CD14-positive monocyte (primary cell): ENCODE measurements around the gene EEF1AKMT2. TPM values are rescaled to one million over a fixed set of nuclear protein-coding genes. Genes with fewer than 3 reads are reported as not detected.

Experiments
- DNase-seq, 3 donors: peaks; one replicate each; pipeline ENCODE4 v3.0.0-alpha.2; 2011 to 2022
- H2AFZ ChIP-seq: 2 replicates; pipeline ENCODE4 v1.6.0; 2012; ENCODE audit warnings: mild to moderate bottlenecking, low read depth, low read length, inconsistent platforms; ENCODE audit not compliant: insufficient read depth, poor library complexity, severe bottlenecking
- H3K27ac ChIP-seq, 2 donors: 1 replicate in 1 of 2; 2 replicates in 1 of 2; pipeline ENCODE4 v1.5.1; 2012 to 2013; ENCODE audit warnings: low read length in 2 of 2, control low read depth in 1 of 2, inconsistent platforms in 1 of 2, low read depth in 1 of 2, mild to moderate bottlenecking in 1 of 2
- H3K27me3 ChIP-seq, 2 donors: one replicate each; pipeline versions ENCODE4 v1.6.0 to v1.6.1; 2011 to 2013; ENCODE audit warnings: low read length in 2 of 2; ENCODE audit not compliant: control insufficient read depth in 2 of 2, insufficient read depth in 2 of 2
- H3K36me3 ChIP-seq, 2 donors: replicated peaks in 1 of 2; 1 replicate in 1 of 2; 2 replicates in 1 of 2; pipeline versions ENCODE4 v1.5.1 to v1.6.1; 2012 to 2013; ENCODE audit warnings: low read length in 2 of 2, control low read depth in 1 of 2, inconsistent platforms in 1 of 2, mild to moderate bottlenecking in 1 of 2; ENCODE audit not compliant: insufficient read depth in 2 of 2, control insufficient read depth in 1 of 2
- H3K4me1 ChIP-seq, 2 donors: 1 replicate in 1 of 2; 2 replicates in 1 of 2; pipeline versions ENCODE4 v1.5.1 to v1.6.1; 2012 to 2013; ENCODE audit warnings: low read length in 2 of 2, control low read depth in 1 of 2, inconsistent platforms in 1 of 2, mild to moderate bottlenecking in 1 of 2, moderate library complexity in 1 of 2; ENCODE audit not compliant: insufficient read depth in 2 of 2, control insufficient read depth in 1 of 2
- H3K4me2 ChIP-seq: replicated peaks from 2 replicates; pipeline ENCODE3; 2012; ENCODE audit warnings: low read length, moderate library complexity, mild to moderate bottlenecking; ENCODE audit not compliant: poor library complexity, severe bottlenecking; ENCODE audit errors: extremely low read depth
- H3K4me3 ChIP-seq, 3 experiments: fragments of 200-600 bp in 1 of 3; sonication (generic) in 1 of 3; replicated peaks in 1 of 3; 1 replicate in 2 of 3; 2 replicates in 1 of 3; pipeline ENCODE4 v1.5.1; 2011 to 2013; ENCODE audit warnings: low read length in 3 of 3, mild to moderate bottlenecking in 3 of 3, control low read depth in 2 of 3, low read depth in 2 of 3, inconsistent platforms in 1 of 3, moderate library complexity in 1 of 3
- H3K79me2 ChIP-seq: 2 replicates; pipeline ENCODE4 v1.6.0; 2012; ENCODE audit warnings: mild to moderate bottlenecking, control low read depth, inconsistent platforms, low read length, moderate library complexity; ENCODE audit not compliant: insufficient read depth
- H3K9ac ChIP-seq: 2 replicates; pipeline ENCODE4 v1.6.0; 2017; ENCODE audit warnings: low read length, mild to moderate bottlenecking; ENCODE audit not compliant: insufficient read depth, poor library complexity, severe bottlenecking
- H3K9me3 ChIP-seq, 2 donors: replicated peaks in 1 of 2; 1 replicate in 1 of 2; 2 replicates in 1 of 2; pipeline versions ENCODE4 v1.5.1 to v1.6.1; 2012 to 2013; ENCODE audit warnings: low read length in 2 of 2, control low read depth in 1 of 2; ENCODE audit not compliant: control insufficient read depth in 1 of 2, insufficient read depth in 1 of 2
- H4K20me1 ChIP-seq: 2 replicates; pipeline ENCODE4 v1.6.0; 2012; ENCODE audit warnings: mild to moderate bottlenecking, low read length, control low read depth, moderate library complexity; ENCODE audit not compliant: insufficient read depth
- H3K27ac Mint-ChIP-seq, 7 donors: one replicate each; pipeline ENCODE4 v1.8.0; 2020; ENCODE audit warnings: mild to moderate bottlenecking in 7 of 7, mixed read lengths in 7 of 7, moderate library complexity in 6 of 7, inconsistent platforms in 2 of 7
- H3K27me3 Mint-ChIP-seq, 3 donors: one replicate each; pipeline ENCODE4 v1.8.0; 2021 to 2022; ENCODE audit warnings: low read depth in 3 of 3, mild to moderate bottlenecking in 3 of 3, mixed read lengths in 3 of 3, moderate library complexity in 3 of 3, inconsistent platforms in 1 of 3
- H3K36me3 Mint-ChIP-seq, 2 donors: one replicate each; pipeline ENCODE4 v1.8.0; 2020; ENCODE audit warnings: mixed read lengths in 2 of 2, inconsistent platforms in 1 of 2, mild to moderate bottlenecking in 1 of 2
- H3K4me1 Mint-ChIP-seq: one replicate; pipeline ENCODE4 v1.8.0; 2020; ENCODE audit warnings: mild to moderate bottlenecking, mixed read lengths
- H3K4me3 Mint-ChIP-seq, 2 donors: one replicate each; pipeline ENCODE4 v1.8.0; 2020; ENCODE audit warnings: mild to moderate bottlenecking in 2 of 2, mixed read lengths in 2 of 2, moderate library complexity in 1 of 2
- H3K9me3 Mint-ChIP-seq, 7 donors: one replicate each; pipeline ENCODE4 v1.8.0; 2020 to 2022; ENCODE audit warnings: mixed read lengths in 7 of 7, mild to moderate bottlenecking in 6 of 7, moderate library complexity in 6 of 7, inconsistent platforms in 2 of 7
- WGBS: methylation state at CpG from one replicate; pipeline ENCODE4 v1.1.5; 2013; ENCODE audit warnings: missing lambda C conversion rate; ENCODE audit not compliant: insufficient coverage; 5-methylcytosine and 5-hydroxymethylcytosine counted together
- intact Hi-C, 2 donors: fragments of 100-400 bp; cut with micrococcal nuclease; formaldehyde crosslinking; loops; one replicate each; pipeline versions ENCODE4 v1.15.0 to v1.15.1; 2023
- polyA plus RNA-seq, 3 donors: library from polyadenylated mRNA; depleted of rRNA in 1 of 3; unstranded in 2 of 3; stranded (reverse) in 1 of 3; fragments of 300-500 nt in 2 of 3; fragments of >200 nt in 1 of 3; fragmentation: Illumina TruSeq in 2 of 3; gene quantifications; 1 replicate in 2 of 3; 2 replicates in 1 of 3; pipeline ENCODE4 v1.2.3, GENCODE V29; 2012 to 2021
- TF ChIP-seq, protein P1 (sequence below): fragments of 200-600 bp; IDR thresholded peaks from one replicate; pipeline ENCODE4 v1.8.0; 2022; ENCODE audit warnings: antibody characterized with exemption, mild to moderate bottlenecking

EEF1AKMT2 gene
- polyA plus RNA-seq, 3 donors, result 7.6 to 13.6 (median 8.2) TPM

DNA sequence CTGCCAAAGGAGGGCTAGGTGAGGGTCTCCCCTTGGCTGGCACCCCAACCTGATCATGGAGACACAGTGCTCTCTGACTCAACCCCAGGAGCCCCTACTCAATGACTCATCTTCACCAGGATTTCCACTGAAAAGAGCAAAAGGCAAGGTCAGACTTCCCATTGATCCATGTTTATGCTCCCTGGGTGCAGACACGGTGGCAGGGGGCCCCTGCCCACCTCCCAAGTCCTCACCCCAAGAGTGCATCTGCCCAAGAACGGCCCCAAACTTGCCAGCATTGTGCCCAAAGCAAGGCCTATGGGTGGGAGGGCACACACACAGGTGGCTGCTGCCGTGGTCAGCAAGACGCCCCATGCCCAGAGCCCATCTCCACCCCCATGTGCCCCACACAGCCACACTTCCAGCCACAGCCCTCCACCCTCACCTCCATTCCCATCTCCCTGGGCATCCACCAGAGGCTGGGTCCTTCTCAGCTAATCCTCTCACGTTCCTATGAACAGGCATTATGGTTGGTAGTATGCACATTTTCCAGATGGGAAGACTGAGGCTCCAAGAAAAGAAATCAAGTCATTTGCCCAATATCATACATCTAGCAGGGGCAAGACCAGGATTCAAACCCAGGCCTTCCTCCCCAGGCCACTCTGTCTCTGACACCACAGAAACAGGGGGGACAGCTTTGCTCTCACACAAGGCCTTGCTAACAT, 78.8 kb downstream of the EEF1AKMT2 start:
- Histone ChIP-seq H3K4me2 (no peak overlapping the region), H3K9ac (no peak overlapping the region), H3K36me3 (peaks cover 6 to 12% of the 10 kb centered on the region in 2 donors), H3K27me3 (no peaks in the 10 kb centered on the region), H3K4me1 (peaks cover 44 to 53% of the 10 kb centered on the region in 2 donors), H3K79me2 (peaks cover 99% of the 10 kb centered on the region), H3K9me3 (no peaks in the 10 kb centered on the region), H2AFZ (no peak overlapping the region), H4K20me1 (peaks cover 100% of the 10 kb centered on the region), H3K27ac (peak overlapping the region in 1 of 2 donors; percentile 37), H3K4me3 (no peak overlapping the region)
- WGBS, result 100% methylated on average over 4 of the region's 5 CpGs
- intact Hi-C loops, result no loop called here
- TF ChIP-seq, protein P1, sequence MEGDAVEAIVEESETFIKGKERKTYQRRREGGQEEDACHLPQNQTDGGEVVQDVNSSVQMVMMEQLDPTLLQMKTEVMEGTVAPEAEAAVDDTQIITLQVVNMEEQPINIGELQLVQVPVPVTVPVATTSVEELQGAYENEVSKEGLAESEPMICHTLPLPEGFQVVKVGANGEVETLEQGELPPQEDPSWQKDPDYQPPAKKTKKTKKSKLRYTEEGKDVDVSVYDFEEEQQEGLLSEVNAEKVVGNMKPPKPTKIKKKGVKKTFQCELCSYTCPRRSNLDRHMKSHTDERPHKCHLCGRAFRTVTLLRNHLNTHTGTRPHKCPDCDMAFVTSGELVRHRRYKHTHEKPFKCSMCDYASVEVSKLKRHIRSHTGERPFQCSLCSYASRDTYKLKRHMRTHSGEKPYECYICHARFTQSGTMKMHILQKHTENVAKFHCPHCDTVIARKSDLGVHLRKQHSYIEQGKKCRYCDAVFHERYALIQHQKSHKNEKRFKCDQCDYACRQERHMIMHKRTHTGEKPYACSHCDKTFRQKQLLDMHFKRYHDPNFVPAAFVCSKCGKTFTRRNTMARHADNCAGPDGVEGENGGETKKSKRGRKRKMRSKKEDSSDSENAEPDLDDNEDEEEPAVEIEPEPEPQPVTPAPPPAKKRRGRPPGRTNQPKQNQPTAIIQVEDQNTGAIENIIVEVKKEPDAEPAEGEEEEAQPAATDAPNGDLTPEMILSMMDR, result no peak
- DNase-seq, result peak in 1 of 3 donors; percentile 33
- no peaks in the 10 kb centered on the region for H3K9me3 Mint-ChIP-seq
- H3K27me3 Mint-ChIP-seq, result peaks cover 0 to 3% (median 0%) of the 10 kb centered on the region in 3 donors
- peaks cover 42 to 49% of the 10 kb centered on the region in 2 donors for H3K36me3 Mint-ChIP-seq
- peak overlapping the region in 5 of 7 donors; percentile 27 to 91 (median 61) for H3K27ac Mint-ChIP-seq
- H3K4me1 Mint-ChIP-seq, result peaks cover 70% of the 10 kb centered on the region
- H3K4me3 Mint-ChIP-seq, result no peak overlapping the region

DNA sequence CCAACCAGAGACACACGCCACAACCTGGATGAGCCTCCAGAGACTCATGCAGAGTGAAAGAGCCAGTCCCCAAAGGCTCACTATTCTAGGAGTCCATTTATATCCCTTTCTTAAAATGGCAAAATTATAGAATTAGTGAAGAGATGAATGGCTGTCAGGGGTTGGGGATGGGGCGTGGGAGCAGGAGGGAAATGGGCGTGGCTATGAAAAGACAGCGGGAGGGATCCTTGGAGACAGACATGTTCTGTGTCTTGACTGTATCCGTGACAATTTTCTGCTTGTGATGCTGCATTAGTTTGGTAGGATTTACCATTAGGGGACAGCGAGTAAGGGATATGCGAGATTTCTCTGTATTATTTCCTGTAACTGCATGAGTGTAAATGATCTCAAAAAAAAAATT, 80.5 kb downstream of the EEF1AKMT2 start:
- no peak overlapping the region for H3K4me3 Mint-ChIP-seq
- no peak overlapping the region for H3K9ac ChIP-seq
- peaks cover 99% of the 10 kb centered on the region for H3K79me2 ChIP-seq

More for the DNA sequence above, 80.5 kb downstream of the EEF1AKMT2 start:
- Mint-ChIP-seq H3K27me3 (peaks cover 0 to 1% (median 0%) of the 10 kb centered on the region in 3 donors), H3K36me3 (peaks cover 31 to 41% of the 10 kb centered on the region in 2 donors), H3K4me1 (peaks cover 70% of the 10 kb centered on the region), H3K9me3 (no peaks in the 10 kb centered on the region), H3K27ac (peak overlapping the region in 3 of 7 donors; percentile 68 to 92 (median 84))
- DNase-seq, result no peak
- Histone ChIP-seq H3K4me3 (no peak overlapping the region), H2AFZ (no peak overlapping the region), H3K27ac (peak overlapping the region in 1 of 2 donors; percentile 77), H3K27me3 (no peaks in the 10 kb centered on the region), H3K4me2 (no peak overlapping the region), H3K4me1 (peaks cover 49 to 60% of the 10 kb centered on the region in 2 donors), H3K36me3 (peaks cover 12 to 18% of the 10 kb centered on the region in 2 donors), H4K20me1 (peaks cover 100% of the 10 kb centered on the region), H3K9me3 (no peaks in the 10 kb centered on the region)
- WGBS, result 64% methylated on average over 2 of the region's 7 CpGs
- intact Hi-C loops, result no loop called here
- TF ChIP-seq, protein P1, result no peak
